Measurements from ENCODE around the gene XPO5.

The XPO5 gene

GRCh38 chr6:43509984-43510826 is 65.6 kb downstream of the XPO5 start, which contains the start of gene LRRC73:
TSS of gene LRRC73 (minus strand) at chr6:43510346. CDS start at chr6:43509785, 561 bp downstream.
- Histone ChIP-seq H3K4me2 (peak within 1 kb of the TSS; percentile 57), H3K36me3 (ENCODE audit: insufficient read depth) (no peaks in the 10 kb centered on the region), H2AFZ (ENCODE audit: low read depth) (peak within 1 kb of the TSS; percentile 52), H3K79me2 (ENCODE audit: insufficient read depth, low read depth) (no peaks in the 10 kb centered on the region), H3K9ac (no peak within 1 kb of the TSS), H3K27ac (no peak within 1 kb of the TSS), H4K20me1 (ENCODE audit: insufficient read depth) (no peaks in the 10 kb centered on the region), H3K27me3 (ENCODE audit: insufficient read depth, low read depth) (peaks cover 10% of the 10 kb centered on the region; the same call in 1 of the 2 replicates), H3K4me3 (IDR thresholded peaks at IDR 0.05; ENCODE audit: insufficient read depth, low read depth, low read length) (no peak within 1 kb of the TSS), H3K4me1 (ENCODE audit: low read depth, poor library complexity, severe bottlenecking) (peaks cover 11% of the 10 kb centered on the region)
- no peak for TF ChIP-seq CTCF (conservative IDR thresholded peaks at IDR 0.05; ENCODE audit: low read depth, low read length)

GRCh38 chr6:43509142-43509983 is 66.5 kb downstream of the XPO5 start:
- Histone ChIP-seq H3K27me3 (ENCODE audit: insufficient read depth, low read depth) (peaks cover 10% of the 10 kb centered on the region; the same call in 1 of the 2 replicates), H4K20me1 (ENCODE audit: insufficient read depth) (no peaks in the 10 kb centered on the region), H3K9ac (no peak overlapping the region), H3K4me2 (peak overlapping the region; percentile 57), H3K4me3 (IDR thresholded peaks at IDR 0.05; ENCODE audit: insufficient read depth, low read depth, low read length) (no peak overlapping the region), H3K27ac (no peak overlapping the region), H3K4me1 (ENCODE audit: low read depth, poor library complexity, severe bottlenecking) (peaks cover 11% of the 10 kb centered on the region), H3K36me3 (ENCODE audit: insufficient read depth) (no peaks in the 10 kb centered on the region), H2AFZ (ENCODE audit: low read depth) (peak overlapping the region; percentile 52; the same call in 1 of the 2 replicates), H3K79me2 (ENCODE audit: insufficient read depth, low read depth) (no peaks in the 10 kb centered on the region)
- TF ChIP-seq CTCF (conservative IDR thresholded peaks at IDR 0.05; ENCODE audit: low read depth, low read length): no peak

- no peaks in the 10 kb centered on the region for H3K36me3 ChIP-seq (ENCODE audit: insufficient read depth)
- peaks cover 11% of the 10 kb centered on the region for H3K4me1 ChIP-seq (ENCODE audit: low read depth, poor library complexity, severe bottlenecking)
- H2AFZ ChIP-seq (ENCODE audit: low read depth): no peak overlapping the region
- no peaks in the 10 kb centered on the region for H4K20me1 ChIP-seq (ENCODE audit: insufficient read depth)
- H3K4me2 ChIP-seq: no peak overlapping the region
- H3K79me2 ChIP-seq (ENCODE audit: insufficient read depth, low read depth): no peaks in the 10 kb centered on the region
- H3K4me3 ChIP-seq (IDR thresholded peaks at IDR 0.05; ENCODE audit: insufficient read depth, low read depth, low read length): no peak overlapping the region
- H3K27me3 ChIP-seq (ENCODE audit: insufficient read depth, low read depth): peaks cover 10% of the 10 kb centered on the region; the same call in 1 of the 2 replicates
- H3K9ac ChIP-seq: no peak overlapping the region
- no peak for TF ChIP-seq CTCF (conservative IDR thresholded peaks at IDR 0.05; ENCODE audit: low read depth, low read length)
- no peak overlapping the region for H3K27ac ChIP-seq
These were observed 67.2 kb downstream of the XPO5 start for GRCh38 chr6:43508481-43509141.
